A549 (cell line): ENCODE results near the gene KRTAP10-7. TPM values are rescaled to one million over a fixed set of nuclear protein-coding genes. Genes with fewer than 3 reads are reported as not detected.

Source experiments
- ATAC-seq, 2 experiments: fragments of 200-7000 bp in 1 of 2; fragments of >200 bp in 1 of 2; cut with Nextera tagmentation in 1 of 2; cut with Tn5 transposase in 1 of 2; 3 replicates each; pipeline versions ENCODE4 v1.8.0 to v1.9.1; 2018 to 2020; ENCODE audit warnings: mild to moderate bottlenecking in 1 of 2, moderate library complexity in 1 of 2
- CTCF ChIA-PET: fragments of 300-600 bp; sonication (Branson Sonifier 250); formaldehyde crosslinking; extraction: SDS; loops from one replicate; lab custom pipeline; 2021; ENCODE audit warnings: antibody characterized with exemption, inconsistent platforms; lab: Yijun Ruan, JAX
- POLR2A ChIA-PET: fragments of 350-600 bp; formaldehyde crosslinking; extraction: SDS; loops from one replicate; lab custom pipeline; 2021; ENCODE audit warnings: antibody characterized with exemption, inconsistent platforms; lab: Yijun Ruan, JAX
- DNase-seq, 2 experiments: peaks; one replicate each; pipeline versions ENCODE4 v3.0.0 to v3.0.0-alpha.2; 2011 to 2016; ENCODE audit warnings: low read depth in 1 of 2, low spot score in 1 of 2
- FAIRE-seq: peaks from 2 replicates; lab custom pipeline; 2011; peaks lifted over from hg19 to GRCh38; lab: Jason Lieb, UNC
- H3K27ac ChIP-seq, 2 experiments: fragments of >200 bp; sonication (Bioruptor Twin); formaldehyde crosslinking; 3 replicates each; pipeline ENCODE4 v1.5.1; 2016 to 2017
- H3K4me1 ChIP-seq: fragments of >200 bp; sonication (Bioruptor Twin); formaldehyde crosslinking; 3 replicates; pipeline ENCODE4 v1.6.1; 2016
- H3K4me2 ChIP-seq: fragments of >200 bp; sonication (Bioruptor Twin); formaldehyde crosslinking; 3 replicates; pipeline ENCODE4 v1.6.1; 2016
- H3K4me3 ChIP-seq: fragments of >200 bp; sonication (Bioruptor Twin); formaldehyde crosslinking; 3 replicates; pipeline ENCODE4 v1.5.1; 2016
- H3K9me3 ChIP-seq: fragments of >200 bp; sonication (Bioruptor Twin); formaldehyde crosslinking; 3 replicates; pipeline ENCODE4 v1.6.1; 2016
- CHD2 ChIP-seq: fragments of 150-350 bp; IDR thresholded peaks from 2 replicates; pipeline ENCODE4 v1.6.1; 2014; ENCODE audit warnings: low read length; ENCODE audit not compliant: partially characterized antibody
- FOSB ChIP-seq: fragments of 250-450 bp; sonication (Bioruptor Pico); IDR thresholded peaks from 2 replicates; pipeline ENCODE4 v1.5.0; 2020; ENCODE audit warnings: mild to moderate bottlenecking, moderate library complexity
- GATA3 ChIP-seq: IDR thresholded peaks from 2 replicates; pipeline ENCODE4 v1.6.1; 2012; ENCODE audit warnings: borderline replicate concordance
- HDAC2 ChIP-seq: fragments of 200-600 bp; sonication (generic); IDR thresholded peaks from 2 replicates; pipeline ENCODE4 v1.6.1; 2016
- HOXB13 ChIP-seq: fragments of 250-450 bp; sonication (Bioruptor Pico); IDR thresholded peaks from 2 replicates; pipeline ENCODE4 v1.5.0; 2020; ENCODE audit warnings: low read depth, mild to moderate bottlenecking, moderate library complexity
- KDM1A ChIP-seq: fragments of 200-600 bp; sonication (generic); IDR thresholded peaks from 2 replicates; pipeline ENCODE4 v1.6.1; 2016; ENCODE audit warnings: low read depth, mild to moderate bottlenecking
- KDM5A ChIP-seq: fragments of 200-600 bp; sonication (generic); IDR thresholded peaks from 2 replicates; pipeline ENCODE4 v1.6.1; 2016; ENCODE audit warnings: antibody characterized with exemption, mild to moderate bottlenecking
- NPAS2 ChIP-seq: fragments of 250-450 bp; sonication (Bioruptor Pico); IDR thresholded peaks from 2 replicates; pipeline ENCODE4 v1.8.0; 2022; ENCODE audit warnings: mild to moderate bottlenecking, moderate library complexity, borderline replicate concordance
- PBX3 ChIP-seq: IDR thresholded peaks from 2 replicates; pipeline ENCODE4 v1.6.1; 2012
- RAD21 ChIP-seq, 2 experiments: fragments of >200 bp in 1 of 2; sonication (Bioruptor Twin) in 1 of 2; formaldehyde crosslinking in 1 of 2; IDR thresholded peaks in 1 of 2; conservative IDR thresholded peaks in 1 of 2; 2 replicates in 1 of 2; 3 replicates in 1 of 2; pipeline ENCODE4 v1.6.1; 2012 to 2018; ENCODE audit warnings: inconsistent platforms in 1 of 2
- RFX5 ChIP-seq: fragments of 450-650 bp; IDR thresholded peaks from 2 replicates; pipeline ENCODE4 v1.7.1; 2014; ENCODE audit warnings: antibody characterized with exemption, mild to moderate bottlenecking, moderate library complexity
- TFCP2L1 ChIP-seq: fragments of 250-450 bp; sonication (Bioruptor Pico); IDR thresholded peaks from 2 replicates; pipeline ENCODE4 v1.5.0; 2021; ENCODE audit warnings: mild to moderate bottlenecking
- ZC3H11A ChIP-seq: fragments of 450-650 bp; IDR thresholded peaks from 2 replicates; pipeline ENCODE4 v1.6.1; 2014; ENCODE audit warnings: antibody characterized with exemption, mild to moderate bottlenecking
- ZFP36 ChIP-seq: fragments of 450-650 bp; IDR thresholded peaks from 2 replicates; pipeline ENCODE4 v1.6.1; 2014; ENCODE audit warnings: borderline replicate concordance; ENCODE audit not compliant: partially characterized antibody
- ZSCAN20 ChIP-seq: fragments of 250-450 bp; sonication (Bioruptor Pico); IDR thresholded peaks from 2 replicates; pipeline ENCODE4 v1.8.0; 2022; ENCODE audit warnings: mild to moderate bottlenecking, moderate library complexity
- WGBS: methylation state at CpG from one replicate; pipeline ENCODE4 v1.1.6; 2017; ENCODE audit errors: missing lambda C conversion rate; 5-methylcytosine and 5-hydroxymethylcytosine counted together
- polyA plus RNA-seq, 4 experiments: library from polyadenylated mRNA; depleted of rRNA in 3 of 4; stranded (reverse); fragments of >200 nt; fragmentation: RNase III in 1 of 4; extraction: RNeasy Plus Mini Kit Qiagen cat#74134 plus additional on column Dnase treatment in 1 of 4; gene quantifications; 2 replicates in 3 of 4; 3 replicates in 1 of 4; pipeline ENCODE4 v1.2.3, GENCODE V29; 2011 to 2017
- TF ChIP-seq, protein P1 (sequence below): fragments of >200 bp; sonication (Bioruptor Twin); formaldehyde crosslinking; IDR thresholded peaks from 3 replicates; pipeline ENCODE4 v1.6.1; 2016
- TF ChIP-seq, protein P2 (sequence below): fragments of >200 bp; sonication (Bioruptor Twin); formaldehyde crosslinking; IDR thresholded peaks from 3 replicates; pipeline ENCODE4 v1.5.1; 2016
- TF ChIP-seq, protein P3 (sequence below): fragments of 450-650 bp; IDR thresholded peaks from 2 replicates; pipeline ENCODE4 v1.6.1; 2014; ENCODE audit warnings: antibody characterized with exemption
- TF ChIP-seq, protein P4 (sequence below): fragments of 150-350 bp; IDR thresholded peaks from 2 replicates; pipeline ENCODE4 v1.6.1; 2014; ENCODE audit warnings: low read depth, mild to moderate bottlenecking, low read length

Gene KRTAP10-7
- polyA plus RNA-seq, 2 of the 4 experiments (the other 2 are of a cell fraction) = not detected

DNA sequence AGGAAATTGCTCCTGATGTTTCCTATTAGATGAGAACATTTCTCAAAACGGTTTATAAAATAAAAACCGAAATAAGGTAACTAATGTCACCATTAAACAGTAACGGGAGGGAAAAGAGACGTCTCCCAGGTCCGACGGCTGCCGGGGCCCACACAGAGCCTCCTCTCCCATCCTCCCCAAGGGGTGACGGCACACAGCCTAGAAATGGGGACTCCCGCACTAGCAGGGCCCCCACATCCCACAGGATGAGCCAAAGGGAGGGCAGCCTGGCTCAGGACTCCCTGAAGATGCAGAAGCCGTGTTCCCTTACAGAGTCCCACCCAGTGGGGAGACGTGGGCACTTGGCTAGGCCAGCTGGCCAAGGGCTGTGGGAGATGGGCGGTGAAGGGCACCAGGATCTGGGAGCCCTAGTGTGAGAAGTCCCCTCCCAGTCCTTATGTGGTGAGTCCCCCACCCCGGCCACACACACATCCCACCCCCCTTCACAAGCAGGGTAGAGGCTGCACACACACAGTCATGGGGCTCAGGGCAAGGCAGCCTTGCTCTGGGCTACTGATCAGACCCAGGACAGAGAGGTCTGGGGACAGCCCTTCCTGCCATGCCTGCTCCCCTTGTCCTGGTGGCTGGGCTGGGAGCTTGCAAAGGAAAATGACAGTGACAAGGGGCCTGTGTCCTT is 45.1 kb upstream of the KRTAP10-7 start:
- ChIA-PET POLR2A (no interaction called here), CTCF (no interaction called here)
- WGBS = 57% methylated on average over 10 of the region's 13 CpGs
- no peak overlapping the region for H3K4me2 ChIP-seq
- H3K4me3 ChIP-seq = no peak overlapping the region
- no peak for ATAC-seq
- no peak for FAIRE-seq
- DNase-seq = no peak
- no peaks in the 10 kb centered on the region for H3K4me1 ChIP-seq
- TF ChIP-seq RAD21 (conservative IDR thresholded peaks at IDR 0.05 in 1 of 2, IDR thresholded peaks at IDR 0.05 in 1 of 2) (no peak), KDM5A (no peak), ZC3H11A (no peak), RFX5 (no peak), PBX3 (no peak), GATA3 (no peak), TFCP2L1 (CRISPR knock-in tag) (no peak), HOXB13 (no peak)
- TF ChIP-seq, protein P1, sequence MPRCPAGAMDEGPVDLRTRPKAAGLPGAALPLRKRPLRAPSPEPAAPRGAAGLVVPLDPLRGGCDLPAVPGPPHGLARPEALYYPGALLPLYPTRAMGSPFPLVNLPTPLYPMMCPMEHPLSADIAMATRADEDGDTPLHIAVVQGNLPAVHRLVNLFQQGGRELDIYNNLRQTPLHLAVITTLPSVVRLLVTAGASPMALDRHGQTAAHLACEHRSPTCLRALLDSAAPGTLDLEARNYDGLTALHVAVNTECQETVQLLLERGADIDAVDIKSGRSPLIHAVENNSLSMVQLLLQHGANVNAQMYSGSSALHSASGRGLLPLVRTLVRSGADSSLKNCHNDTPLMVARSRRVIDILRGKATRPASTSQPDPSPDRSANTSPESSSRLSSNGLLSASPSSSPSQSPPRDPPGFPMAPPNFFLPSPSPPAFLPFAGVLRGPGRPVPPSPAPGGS = no peak
- TF ChIP-seq, protein P2, sequence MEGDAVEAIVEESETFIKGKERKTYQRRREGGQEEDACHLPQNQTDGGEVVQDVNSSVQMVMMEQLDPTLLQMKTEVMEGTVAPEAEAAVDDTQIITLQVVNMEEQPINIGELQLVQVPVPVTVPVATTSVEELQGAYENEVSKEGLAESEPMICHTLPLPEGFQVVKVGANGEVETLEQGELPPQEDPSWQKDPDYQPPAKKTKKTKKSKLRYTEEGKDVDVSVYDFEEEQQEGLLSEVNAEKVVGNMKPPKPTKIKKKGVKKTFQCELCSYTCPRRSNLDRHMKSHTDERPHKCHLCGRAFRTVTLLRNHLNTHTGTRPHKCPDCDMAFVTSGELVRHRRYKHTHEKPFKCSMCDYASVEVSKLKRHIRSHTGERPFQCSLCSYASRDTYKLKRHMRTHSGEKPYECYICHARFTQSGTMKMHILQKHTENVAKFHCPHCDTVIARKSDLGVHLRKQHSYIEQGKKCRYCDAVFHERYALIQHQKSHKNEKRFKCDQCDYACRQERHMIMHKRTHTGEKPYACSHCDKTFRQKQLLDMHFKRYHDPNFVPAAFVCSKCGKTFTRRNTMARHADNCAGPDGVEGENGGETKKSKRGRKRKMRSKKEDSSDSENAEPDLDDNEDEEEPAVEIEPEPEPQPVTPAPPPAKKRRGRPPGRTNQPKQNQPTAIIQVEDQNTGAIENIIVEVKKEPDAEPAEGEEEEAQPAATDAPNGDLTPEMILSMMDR = no peak
- no peaks in the 10 kb centered on the region for H3K9me3 ChIP-seq
- no peak overlapping the region for H3K27ac ChIP-seq

GRCh38 chr21:44556879-44557278 is 43.5 kb upstream of the KRTAP10-7 start:
- H3K4me1 ChIP-seq = no peaks in the 10 kb centered on the region
- POLR2A ChIA-PET = no interaction called here
- no peaks in the 10 kb centered on the region for H3K9me3 ChIP-seq
- 77% methylated on average over 9 of the region's 9 CpGs for WGBS
- TF ChIP-seq ZFP36 = no peak
- TF ChIP-seq KDM1A = no peak
- TF ChIP-seq, protein P2 = no peak
- no peak for TF ChIP-seq KDM5A
- TF ChIP-seq NPAS2 (CRISPR knock-in tag) = no peak
- no peak overlapping the region for H3K4me3 ChIP-seq
- no peak for FAIRE-seq
- CTCF ChIA-PET = interaction anchor here (0.7 to 0.8 kb wide), 2 partner anchors 23 to 41 kb away, joined by 3 to 4 read pairs; partner anchors contain the start of gene KRTAP10-5
- ATAC-seq = no peak
- H3K27ac ChIP-seq = no peak overlapping the region
- no peak for DNase-seq
- no peak overlapping the region for H3K4me2 ChIP-seq

DNA sequence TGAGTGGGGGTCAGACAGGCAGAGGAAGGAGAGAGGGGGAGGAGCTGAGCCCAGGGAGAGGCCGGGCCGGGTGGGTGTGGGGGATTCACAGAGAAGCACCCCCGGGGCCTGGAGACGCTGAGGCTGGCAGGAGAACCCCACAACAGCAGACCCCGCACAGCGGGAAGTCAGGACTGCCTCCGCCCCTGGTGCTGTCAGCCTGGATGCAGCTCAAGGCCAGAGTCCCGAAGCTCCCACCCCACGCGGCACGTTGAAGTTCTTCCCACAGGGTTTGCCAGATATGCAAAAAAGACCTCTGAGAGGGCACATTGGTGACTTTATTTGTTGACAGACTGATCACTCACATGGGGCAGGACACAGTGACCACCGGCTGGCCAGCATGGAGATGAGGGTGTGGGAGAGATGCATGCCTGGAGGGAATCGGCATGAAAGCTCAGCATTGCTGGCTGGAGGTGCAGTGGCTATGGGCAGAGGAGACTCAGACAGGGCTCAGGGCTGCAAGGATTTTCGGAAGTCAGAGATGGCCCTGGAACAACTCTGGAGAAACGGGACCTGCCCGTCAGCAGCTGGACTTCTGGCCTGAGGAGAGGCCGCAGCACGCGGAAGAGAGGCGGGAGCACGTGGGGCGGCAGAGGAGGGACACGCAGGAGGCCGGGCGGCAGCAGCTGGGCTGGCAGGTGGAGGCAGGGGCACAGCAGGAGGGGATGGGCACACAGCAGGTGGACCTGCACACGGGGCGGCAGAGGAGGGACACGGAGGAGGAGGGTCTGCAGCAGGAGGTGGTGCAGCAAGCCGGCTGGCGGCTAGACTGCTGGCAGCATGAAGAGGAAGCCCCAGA is 42.7 kb upstream of the KRTAP10-7 start:
- POLR2A ChIA-PET = no interaction called here
- no peak for FAIRE-seq
- no peak for ATAC-seq
- Histone ChIP-seq H3K9me3 (no peaks in the 10 kb centered on the region), H3K4me3 (no peak overlapping the region), H3K4me2 (no peak overlapping the region), H3K27ac (no peak overlapping the region), H3K4me1 (no peaks in the 10 kb centered on the region)
- DNase-seq = no peak
- CTCF ChIA-PET = interaction anchor here (0.7 to 0.8 kb wide), 2 partner anchors 23 to 41 kb away, joined by 3 to 4 read pairs; partner anchors contain the start of gene KRTAP10-5
- WGBS = 53% methylated on average over 22 of the region's 30 CpGs
- TF ChIP-seq HOXB13 (no peak), CHD2 (no peak), HDAC2 (no peak), FOSB (CRISPR knock-in tag) (no peak), ZSCAN20 (CRISPR knock-in tag) (no peak)
- TF ChIP-seq, protein P3, sequence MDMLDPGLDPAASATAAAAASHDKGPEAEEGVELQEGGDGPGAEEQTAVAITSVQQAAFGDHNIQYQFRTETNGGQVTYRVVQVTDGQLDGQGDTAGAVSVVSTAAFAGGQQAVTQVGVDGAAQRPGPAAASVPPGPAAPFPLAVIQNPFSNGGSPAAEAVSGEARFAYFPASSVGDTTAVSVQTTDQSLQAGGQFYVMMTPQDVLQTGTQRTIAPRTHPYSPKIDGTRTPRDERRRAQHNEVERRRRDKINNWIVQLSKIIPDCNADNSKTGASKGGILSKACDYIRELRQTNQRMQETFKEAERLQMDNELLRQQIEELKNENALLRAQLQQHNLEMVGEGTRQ = no peak
- TF ChIP-seq, protein P2 = no peak
- TF ChIP-seq, protein P4, sequence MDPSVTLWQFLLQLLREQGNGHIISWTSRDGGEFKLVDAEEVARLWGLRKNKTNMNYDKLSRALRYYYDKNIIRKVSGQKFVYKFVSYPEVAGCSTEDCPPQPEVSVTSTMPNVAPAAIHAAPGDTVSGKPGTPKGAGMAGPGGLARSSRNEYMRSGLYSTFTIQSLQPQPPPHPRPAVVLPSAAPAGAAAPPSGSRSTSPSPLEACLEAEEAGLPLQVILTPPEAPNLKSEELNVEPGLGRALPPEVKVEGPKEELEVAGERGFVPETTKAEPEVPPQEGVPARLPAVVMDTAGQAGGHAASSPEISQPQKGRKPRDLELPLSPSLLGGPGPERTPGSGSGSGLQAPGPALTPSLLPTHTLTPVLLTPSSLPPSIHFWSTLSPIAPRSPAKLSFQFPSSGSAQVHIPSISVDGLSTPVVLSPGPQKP = no peak
